GM12873 (cell line): Measurements from ENCODE around the gene CYP1B1.
A peak's percentile ranks its signal among the peaks of the same experiment; 100 is the strongest.

Source experiments
- TF ChIP-seq, protein P1 (sequence below): IDR thresholded peaks from 2 replicates; pipeline ENCODE4 v1.5.1; 2012; ENCODE audit warnings: low read depth, mild to moderate bottlenecking, moderate library complexity, low read length, control low read depth; ENCODE audit not compliant: insufficient read depth; ENCODE audit errors: missing control alignments

The CYP1B1 gene

GRCh38 chr2:38090928-38091327 lies 15.0 kb upstream of the CYP1B1 start:
- TF ChIP-seq, protein P1, sequence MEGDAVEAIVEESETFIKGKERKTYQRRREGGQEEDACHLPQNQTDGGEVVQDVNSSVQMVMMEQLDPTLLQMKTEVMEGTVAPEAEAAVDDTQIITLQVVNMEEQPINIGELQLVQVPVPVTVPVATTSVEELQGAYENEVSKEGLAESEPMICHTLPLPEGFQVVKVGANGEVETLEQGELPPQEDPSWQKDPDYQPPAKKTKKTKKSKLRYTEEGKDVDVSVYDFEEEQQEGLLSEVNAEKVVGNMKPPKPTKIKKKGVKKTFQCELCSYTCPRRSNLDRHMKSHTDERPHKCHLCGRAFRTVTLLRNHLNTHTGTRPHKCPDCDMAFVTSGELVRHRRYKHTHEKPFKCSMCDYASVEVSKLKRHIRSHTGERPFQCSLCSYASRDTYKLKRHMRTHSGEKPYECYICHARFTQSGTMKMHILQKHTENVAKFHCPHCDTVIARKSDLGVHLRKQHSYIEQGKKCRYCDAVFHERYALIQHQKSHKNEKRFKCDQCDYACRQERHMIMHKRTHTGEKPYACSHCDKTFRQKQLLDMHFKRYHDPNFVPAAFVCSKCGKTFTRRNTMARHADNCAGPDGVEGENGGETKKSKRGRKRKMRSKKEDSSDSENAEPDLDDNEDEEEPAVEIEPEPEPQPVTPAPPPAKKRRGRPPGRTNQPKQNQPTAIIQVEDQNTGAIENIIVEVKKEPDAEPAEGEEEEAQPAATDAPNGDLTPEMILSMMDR = no peak

DNA sequence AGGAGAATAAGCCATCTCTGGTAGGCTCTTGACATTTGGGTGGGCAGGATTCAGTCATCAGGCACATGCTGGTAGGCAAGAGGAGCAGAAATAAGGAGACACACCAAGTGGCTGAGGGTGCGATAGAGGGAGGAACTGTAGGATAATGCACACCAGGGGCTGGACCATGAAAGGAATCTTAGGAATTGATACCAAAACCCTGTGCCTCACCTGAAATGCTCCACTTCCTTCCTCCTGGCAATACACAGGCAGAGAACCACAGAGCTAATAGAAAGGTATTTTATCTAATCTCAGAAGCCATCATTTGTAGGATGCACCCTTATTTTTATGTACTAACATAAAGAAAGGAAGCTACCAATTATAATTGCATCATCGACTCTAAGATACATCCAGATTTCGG lies 4.4 kb upstream of the CYP1B1 start:
- TF ChIP-seq, protein P1 = no peak

DNA sequence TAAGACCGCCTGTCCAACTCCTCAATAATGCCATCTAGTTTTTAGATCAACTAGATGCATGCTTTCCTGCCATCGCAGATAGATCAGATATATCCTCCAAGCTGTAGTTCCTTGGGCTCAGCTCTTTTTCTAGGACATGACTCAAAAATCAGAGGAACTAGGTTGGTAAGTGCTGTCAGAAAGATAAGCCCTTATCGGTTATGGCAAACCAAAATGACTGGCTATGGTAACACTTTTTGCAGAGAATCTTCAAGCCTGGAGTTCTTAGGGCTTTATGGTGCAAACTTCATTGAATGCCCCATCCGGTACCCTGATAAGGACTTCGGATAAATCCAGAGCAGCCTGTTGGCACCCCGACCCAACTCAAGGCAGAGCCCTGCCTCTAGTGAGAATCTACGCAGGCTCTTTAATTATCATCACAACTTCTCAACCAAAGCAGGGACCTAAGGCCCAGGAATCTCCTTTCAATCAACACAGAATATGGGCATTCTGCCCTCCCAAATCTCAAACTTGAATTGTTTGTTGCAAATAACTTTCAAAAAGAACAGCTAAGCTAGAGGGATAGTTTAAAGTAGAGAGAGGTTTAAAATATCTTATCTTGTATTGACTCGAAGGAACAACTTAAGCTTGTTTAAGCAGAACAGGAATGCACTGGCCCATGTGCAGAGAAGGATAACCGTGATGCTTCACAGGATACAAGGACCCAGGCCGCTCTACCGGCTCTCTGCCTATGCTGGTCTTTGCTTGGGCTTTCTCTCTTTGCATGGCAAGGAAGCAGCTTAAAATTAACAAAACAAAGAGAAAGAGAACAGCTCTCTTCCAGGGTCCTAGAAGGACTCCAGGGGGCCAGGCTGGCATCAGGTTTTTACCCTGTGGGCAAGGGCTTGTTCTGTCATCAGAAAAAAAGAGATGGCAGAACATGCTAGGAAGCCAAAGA lies 3.4 kb upstream of the CYP1B1 start:
- TF ChIP-seq, protein P1 = no peak

DNA sequence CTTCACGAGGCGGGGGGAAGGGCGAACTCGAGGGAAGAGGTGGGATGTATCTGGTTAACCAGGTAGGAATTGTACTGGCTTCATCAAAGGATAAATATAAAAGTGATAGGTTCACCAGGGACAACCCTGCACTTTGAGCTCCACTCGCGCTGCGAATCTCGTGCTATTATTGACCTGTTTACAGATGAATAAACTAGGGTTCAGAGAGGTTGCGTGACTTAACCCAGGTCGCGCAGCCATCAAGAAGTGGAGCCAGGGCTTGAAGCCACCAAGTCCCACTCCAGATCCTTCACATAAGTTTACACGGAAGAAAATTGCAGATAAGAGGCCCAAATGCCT lies 1.4 kb upstream of the CYP1B1 start:
- TF ChIP-seq, protein P1 = no peak

- TF ChIP-seq, protein P1 = peak; percentile 42
Measured at GRCh38 chr2:38076710-38077430, 919 bp upstream of the CYP1B1 start.

GRCh38 chr2:38076152-38076709 lies 280 bp upstream of the CYP1B1 start:
- TF ChIP-seq, protein P1 = peak; percentile 49
